Measurements from ENCODE around the gene PRICKLE2. TPM values are rescaled to one million over a fixed set of nuclear protein-coding genes. Genes with fewer than 3 reads are reported as not detected.

The PRICKLE2 gene
- total RNA-seq, 1 experiment from 2014 or later = 1.9 TPM

GRCh38 chr3:64111083-64111482 is 114.2 kb downstream of the PRICKLE2 start:
- DNase-seq = no peak
- CTCF ChIA-PET = no interaction called here
- no peaks in the 10 kb centered on the region for H3K36me3 Mint-ChIP-seq (ENCODE audit: insufficient read depth, unreplicated experiment)
- no TSS peak for BruUV-seq (replicated peaks)
- H3K4me1 Mint-ChIP-seq (ENCODE audit: low read depth, unreplicated experiment) = no peaks in the 10 kb centered on the region
- TF ChIP-seq CTCF (IDR thresholded peaks at IDR 0.05; ENCODE audit: unreplicated experiment) = no peak
- peaks cover 7% of the 10 kb centered on the region for H3K9me3 Mint-ChIP-seq (ENCODE audit: low read depth, unreplicated experiment)
- intact Hi-C loops (cut with micrococcal nuclease; ENCODE audit: unreplicated experiment) = no loop called here
- no peak overlapping the region for H3K27ac Mint-ChIP-seq (ENCODE audit: unreplicated experiment)
- no peak overlapping the region for H3K4me3 Mint-ChIP-seq (ENCODE audit: low read depth, unreplicated experiment)
- H3K27me3 Mint-ChIP-seq (ENCODE audit: unreplicated experiment) = peaks cover 37% of the 10 kb centered on the region

DNA sequence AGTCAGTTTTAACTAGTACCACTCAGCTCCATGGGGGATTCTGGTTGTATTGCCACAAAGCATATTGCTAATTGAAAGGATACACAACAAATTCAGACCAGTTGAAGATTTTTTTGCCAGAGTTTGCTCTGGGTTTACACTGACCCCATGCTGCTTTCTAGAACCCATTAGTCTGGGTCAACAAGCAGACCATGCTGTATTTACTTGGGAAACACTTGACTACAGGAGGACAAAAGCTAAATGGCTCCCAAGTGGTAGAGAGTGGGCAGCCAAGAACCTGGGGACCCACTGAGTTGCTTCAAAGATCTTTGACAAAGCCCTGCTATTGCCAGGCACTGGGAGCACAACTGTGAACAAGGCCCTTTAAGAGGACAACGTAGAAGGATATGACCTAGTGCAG is 115.2 kb downstream of the PRICKLE2 start:
- Mint-ChIP-seq H3K27me3 (ENCODE audit: unreplicated experiment) (peaks cover 27% of the 10 kb centered on the region), H3K9me3 (ENCODE audit: low read depth, unreplicated experiment) (peaks cover 7% of the 10 kb centered on the region), H3K4me1 (ENCODE audit: low read depth, unreplicated experiment) (no peaks in the 10 kb centered on the region), H3K27ac (ENCODE audit: unreplicated experiment) (no peak overlapping the region), H3K36me3 (ENCODE audit: insufficient read depth, unreplicated experiment) (no peaks in the 10 kb centered on the region), H3K4me3 (ENCODE audit: low read depth, unreplicated experiment) (no peak overlapping the region)
- no peak for DNase-seq
- CTCF ChIA-PET = no interaction called here
- intact Hi-C loops (cut with micrococcal nuclease; ENCODE audit: unreplicated experiment) = no loop called here
- no TSS peak for BruUV-seq (replicated peaks)
- no peak for TF ChIP-seq CTCF (IDR thresholded peaks at IDR 0.05; ENCODE audit: unreplicated experiment)

GRCh38 chr3:64109438-64109837 is 115.8 kb downstream of the PRICKLE2 start:
- no peaks in the 10 kb centered on the region for H3K4me1 Mint-ChIP-seq (ENCODE audit: low read depth, unreplicated experiment)
- intact Hi-C loops (cut with micrococcal nuclease; ENCODE audit: unreplicated experiment) = no loop called here
- H3K36me3 Mint-ChIP-seq (ENCODE audit: insufficient read depth, unreplicated experiment) = no peaks in the 10 kb centered on the region
- no peak for DNase-seq
- H3K27ac Mint-ChIP-seq (ENCODE audit: unreplicated experiment) = no peak overlapping the region
- no peak for TF ChIP-seq CTCF (IDR thresholded peaks at IDR 0.05; ENCODE audit: unreplicated experiment)
- H3K27me3 Mint-ChIP-seq (ENCODE audit: unreplicated experiment) = peaks cover 21% of the 10 kb centered on the region
- BruUV-seq (replicated peaks) = no TSS peak
- CTCF ChIA-PET = no interaction called here
- no peak overlapping the region for H3K4me3 Mint-ChIP-seq (ENCODE audit: low read depth, unreplicated experiment)
- peaks cover 5% of the 10 kb centered on the region for H3K9me3 Mint-ChIP-seq (ENCODE audit: low read depth, unreplicated experiment)

DNA sequence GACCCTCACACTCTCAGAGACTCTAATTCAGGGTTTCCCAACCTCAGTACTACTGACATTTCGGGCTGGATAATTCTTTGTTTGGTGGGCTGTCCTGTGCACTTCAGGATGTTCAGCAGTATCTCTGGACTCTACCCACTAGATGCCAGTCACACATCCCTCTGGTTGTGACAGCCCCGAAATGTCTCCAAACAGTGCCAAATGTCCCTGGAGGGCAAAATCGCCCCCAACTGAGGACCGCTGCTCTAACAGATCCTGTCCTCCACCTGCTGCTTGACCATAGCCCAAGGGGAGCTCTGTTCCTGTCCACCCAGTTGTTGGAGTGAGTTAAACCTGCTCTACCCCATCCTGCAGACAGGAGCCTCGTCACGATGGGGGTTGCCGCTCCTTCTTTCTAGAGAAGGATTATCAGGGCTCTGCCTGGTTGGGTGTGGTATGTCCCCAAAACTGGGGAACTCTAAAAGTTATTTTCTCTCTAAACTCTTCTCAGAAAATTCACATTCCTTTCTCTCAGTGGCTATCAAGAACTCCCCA is 116.4 kb downstream of the PRICKLE2 start:
- no TSS peak for BruUV-seq (replicated peaks)
- Mint-ChIP-seq H3K27ac (ENCODE audit: unreplicated experiment) (no peak overlapping the region), H3K27me3 (ENCODE audit: unreplicated experiment) (peaks cover 15% of the 10 kb centered on the region), H3K9me3 (ENCODE audit: low read depth, unreplicated experiment) (peaks cover 2% of the 10 kb centered on the region), H3K36me3 (ENCODE audit: insufficient read depth, unreplicated experiment) (no peaks in the 10 kb centered on the region), H3K4me1 (ENCODE audit: low read depth, unreplicated experiment) (no peaks in the 10 kb centered on the region), H3K4me3 (ENCODE audit: low read depth, unreplicated experiment) (no peak overlapping the region)
- no peak for DNase-seq
- intact Hi-C loops (cut with micrococcal nuclease; ENCODE audit: unreplicated experiment) = no loop called here
- TF ChIP-seq CTCF (IDR thresholded peaks at IDR 0.05; ENCODE audit: unreplicated experiment) = no peak
- CTCF ChIA-PET = no interaction called here

Data from Calu3 (cell line).